Activated T-helper 17 cell treated with anti-CD3 and anti-CD28 coated beads, Interleukin-2, amount 50 U/mL, for 72 hours (primary cell): ENCODE data around the gene RCBTB2. TPM values are rescaled to one million over a fixed set of nuclear protein-coding genes. Genes with fewer than 3 reads are reported as not detected.
A peak's percentile ranks its signal among the peaks of the same experiment; 100 is the strongest.

Experiments
- ATAC-seq: fragments of 150-1000 bp; cut with Tn5 transposase; replicated peaks from 2 replicates; pipeline ENCODE4 v1.10.0; 2021; ENCODE audit warnings: mild to moderate bottlenecking, moderate library complexity
- H3K27ac Mint-ChIP-seq: one replicate; pipeline ENCODE4 v1.8.0; 2022; ENCODE audit warnings: mixed read lengths
- H3K27me3 Mint-ChIP-seq: one replicate; pipeline ENCODE4 v1.8.0; 2022; ENCODE audit warnings: mixed read lengths
- H3K36me3 Mint-ChIP-seq: one replicate; pipeline ENCODE4 v1.8.0; 2022; ENCODE audit warnings: low read depth, mild to moderate bottlenecking, mixed read lengths
- H3K4me1 Mint-ChIP-seq: one replicate; pipeline ENCODE4 v1.8.0; 2022; ENCODE audit warnings: mixed read lengths
- H3K4me3 Mint-ChIP-seq: one replicate; pipeline ENCODE4 v1.8.0; 2022; ENCODE audit warnings: mild to moderate bottlenecking, mixed read lengths
- H3K9me3 Mint-ChIP-seq: one replicate; pipeline ENCODE4 v1.8.0; 2022; ENCODE audit warnings: mixed read lengths
- total RNA-seq, 2 donors: library from RNA; stranded (reverse); gene quantifications; one replicate each; pipeline ENCODE4 v1.2.3, GENCODE V29; 2022

Gene RCBTB2
- total RNA-seq, 2 donors from 2014 or later: 6.1 to 7.7 TPM

- no peaks in the 10 kb centered on the region for H3K36me3 Mint-ChIP-seq
- no peaks in the 10 kb centered on the region for H3K27me3 Mint-ChIP-seq
- no peak overlapping the region for H3K4me3 Mint-ChIP-seq
- no peak for ATAC-seq
- H3K9me3 Mint-ChIP-seq: no peaks in the 10 kb centered on the region
- H3K27ac Mint-ChIP-seq: no peak overlapping the region
- H3K4me1 Mint-ChIP-seq: peaks cover 45% of the 10 kb centered on the region
Observed at GRCh38 chr13:48501705-48502104, 31.2 kb downstream of the RCBTB2 start.

- Mint-ChIP-seq H3K27ac (peak overlapping the region; percentile 11), H3K27me3 (no peaks in the 10 kb centered on the region), H3K4me1 (peaks cover 41% of the 10 kb centered on the region), H3K9me3 (no peaks in the 10 kb centered on the region), H3K36me3 (no peaks in the 10 kb centered on the region), H3K4me3 (peak overlapping the region; percentile 9)
- ATAC-seq: peak; percentile 70
Observed at GRCh38 chr13:48500652-48501197, 32.2 kb downstream of the RCBTB2 start.

GRCh38 chr13:48497669-48498068 lies 35.2 kb downstream of the RCBTB2 start:
- Mint-ChIP-seq H3K27me3 (no peaks in the 10 kb centered on the region), H3K36me3 (no peaks in the 10 kb centered on the region), H3K27ac (no peak overlapping the region), H3K4me1 (peaks cover 22% of the 10 kb centered on the region), H3K9me3 (no peaks in the 10 kb centered on the region), H3K4me3 (no peak overlapping the region)
- no peak for ATAC-seq

GRCh38 chr13:48496271-48497161 lies 36.4 kb downstream of the RCBTB2 start:
- peak overlapping the region; percentile 12 for H3K4me3 Mint-ChIP-seq
- H3K27ac Mint-ChIP-seq: peak overlapping the region; percentile 22
- H3K36me3 Mint-ChIP-seq: no peaks in the 10 kb centered on the region
- no peaks in the 10 kb centered on the region for H3K9me3 Mint-ChIP-seq
- peaks cover 20% of the 10 kb centered on the region for H3K4me1 Mint-ChIP-seq
- ATAC-seq: no peak
- no peaks in the 10 kb centered on the region for H3K27me3 Mint-ChIP-seq

- no peaks in the 10 kb centered on the region for H3K36me3 Mint-ChIP-seq
- no peak overlapping the region for H3K4me3 Mint-ChIP-seq
- peaks cover 22% of the 10 kb centered on the region for H3K4me1 Mint-ChIP-seq
Observed at GRCh38 chr13:48494874-48495273, 38.0 kb downstream of the RCBTB2 start.

GRCh38 chr13:48493851-48494250 lies 39.0 kb downstream of the RCBTB2 start:
- Mint-ChIP-seq H3K36me3 (no peaks in the 10 kb centered on the region), H3K4me3 (no peak overlapping the region), H3K4me1 (peaks cover 17% of the 10 kb centered on the region), H3K27ac (no peak overlapping the region), H3K27me3 (no peaks in the 10 kb centered on the region), H3K9me3 (no peaks in the 10 kb centered on the region)
- no peak for ATAC-seq

More at GRCh38 chr13:48494874-48495273, 38.0 kb downstream of the RCBTB2 start:
- no peak overlapping the region for H3K27ac Mint-ChIP-seq
- no peak for ATAC-seq
- no peaks in the 10 kb centered on the region for H3K27me3 Mint-ChIP-seq
- H3K9me3 Mint-ChIP-seq: no peaks in the 10 kb centered on the region

GRCh38 chr13:48493066-48493765 lies 39.7 kb downstream of the RCBTB2 start:
- Mint-ChIP-seq H3K4me3 (no peak overlapping the region), H3K9me3 (no peaks in the 10 kb centered on the region), H3K27me3 (no peaks in the 10 kb centered on the region), H3K27ac (no peak overlapping the region), H3K4me1 (peaks cover 16% of the 10 kb centered on the region), H3K36me3 (no peaks in the 10 kb centered on the region)
- ATAC-seq: peak; percentile 38

- Mint-ChIP-seq H3K27me3 (no peaks in the 10 kb centered on the region), H3K27ac (no peak overlapping the region), H3K4me1 (peaks cover 17% of the 10 kb centered on the region), H3K9me3 (no peaks in the 10 kb centered on the region), H3K36me3 (peaks cover under 1% of the 10 kb centered on the region), H3K4me3 (no peak overlapping the region)
- peak; percentile 82 for ATAC-seq
Observed at GRCh38 chr13:48492470-48493065, 40.3 kb downstream of the RCBTB2 start.

GRCh38 chr13:48492096-48492440 lies 40.8 kb downstream of the RCBTB2 start:
- Mint-ChIP-seq H3K4me1 (peaks cover 14% of the 10 kb centered on the region), H3K9me3 (no peaks in the 10 kb centered on the region), H3K4me3 (no peak overlapping the region), H3K27ac (no peak overlapping the region), H3K27me3 (no peaks in the 10 kb centered on the region), H3K36me3 (peaks cover 5% of the 10 kb centered on the region)
- peak; percentile 43 for ATAC-seq

GRCh38 chr13:48491423-48492095 lies 41.3 kb downstream of the RCBTB2 start:
- Mint-ChIP-seq H3K27me3 (no peaks in the 10 kb centered on the region), H3K4me1 (peaks cover 10% of the 10 kb centered on the region), H3K9me3 (no peaks in the 10 kb centered on the region), H3K27ac (no peak overlapping the region), H3K36me3 (peaks cover 5% of the 10 kb centered on the region), H3K4me3 (no peak overlapping the region)
- peak; percentile 54 for ATAC-seq

GRCh38 chr13:48490241-48490640 lies 42.6 kb downstream of the RCBTB2 start:
- Mint-ChIP-seq H3K27me3 (no peaks in the 10 kb centered on the region), H3K4me1 (peaks cover 7% of the 10 kb centered on the region), H3K4me3 (no peak overlapping the region), H3K36me3 (peaks cover 5% of the 10 kb centered on the region), H3K9me3 (no peaks in the 10 kb centered on the region), H3K27ac (peak overlapping the region; percentile 37)
- no peak for ATAC-seq

GRCh38 chr13:48489666-48490065 lies 43.2 kb downstream of the RCBTB2 start:
- H3K4me1 Mint-ChIP-seq: peaks cover 7% of the 10 kb centered on the region
- peak overlapping the region; percentile 37 for H3K27ac Mint-ChIP-seq

GRCh38 chr13:48488995-48489394 lies 43.9 kb downstream of the RCBTB2 start:
- H3K4me1 Mint-ChIP-seq: peaks cover 7% of the 10 kb centered on the region
- H3K36me3 Mint-ChIP-seq: peaks cover 5% of the 10 kb centered on the region

More at GRCh38 chr13:48489666-48490065, 43.2 kb downstream of the RCBTB2 start:
- no peaks in the 10 kb centered on the region for H3K9me3 Mint-ChIP-seq
- H3K36me3 Mint-ChIP-seq: peaks cover 5% of the 10 kb centered on the region
- no peak for ATAC-seq
- H3K4me3 Mint-ChIP-seq: no peak overlapping the region
- no peaks in the 10 kb centered on the region for H3K27me3 Mint-ChIP-seq

GRCh38 chr13:48487968-48488367 lies 44.9 kb downstream of the RCBTB2 start:
- no peaks in the 10 kb centered on the region for H3K27me3 Mint-ChIP-seq
- peaks cover 7% of the 10 kb centered on the region for H3K4me1 Mint-ChIP-seq
- H3K36me3 Mint-ChIP-seq: peaks cover 6% of the 10 kb centered on the region

More at GRCh38 chr13:48488995-48489394, 43.9 kb downstream of the RCBTB2 start:
- no peak overlapping the region for H3K4me3 Mint-ChIP-seq
- no peaks in the 10 kb centered on the region for H3K9me3 Mint-ChIP-seq
- ATAC-seq: no peak
- H3K27me3 Mint-ChIP-seq: no peaks in the 10 kb centered on the region
- H3K27ac Mint-ChIP-seq: peak overlapping the region; percentile 47

More at GRCh38 chr13:48487968-48488367, 44.9 kb downstream of the RCBTB2 start:
- no peak overlapping the region for H3K4me3 Mint-ChIP-seq
- no peak for ATAC-seq
- no peak overlapping the region for H3K27ac Mint-ChIP-seq
- no peaks in the 10 kb centered on the region for H3K9me3 Mint-ChIP-seq
